Activated naive CD4-positive, alpha-beta T cell treated with anti-CD3 and anti-CD28 coated beads, Interleukin-2, amount 50 U/mL, for 72 hours (primary cell): ENCODE results near the gene MARCKSL1. TPM values are rescaled to one million over a fixed set of nuclear protein-coding genes. Genes with fewer than 3 reads are reported as not detected.
"Not testable (repeated sequence)": the region's sequence is repeated elsewhere in the genome, so short reads cannot be mapped to it uniquely, and the experiment has no call there.

Experiments
- ATAC-seq, 2 donors: fragments of 150-1000 bp; cut with Tn5 transposase; 2 replicates each; pipeline ENCODE4 v1.10.0; 2021; ENCODE audit warnings: mild to moderate bottlenecking in 2 of 2, moderate library complexity in 2 of 2
- DNase-seq, 2 donors: peaks; one replicate each; pipeline ENCODE4 v3.0.0; 2021 to 2022; ENCODE audit warnings: low spot score in 2 of 2
- H3K27ac Mint-ChIP-seq, 2 donors: one replicate each; pipeline ENCODE4 v1.8.0; 2022; ENCODE audit warnings: mild to moderate bottlenecking in 2 of 2, mixed read lengths in 2 of 2
- H3K36me3 Mint-ChIP-seq, 2 donors: one replicate each; pipeline ENCODE4 v1.8.0; 2022; ENCODE audit warnings: mixed read lengths in 2 of 2
- H3K9me3 Mint-ChIP-seq, 2 donors: one replicate each; pipeline ENCODE4 v1.8.0; 2022; ENCODE audit warnings: mixed read lengths in 2 of 2
- total RNA-seq, 2 donors: library from RNA; stranded (reverse); gene quantifications; one replicate each; pipeline ENCODE4 v1.2.3, GENCODE V29; 2022

Gene MARCKSL1
- total RNA-seq, 2 donors from 2014 or later = 10.6 to 47.0 TPM

GRCh38 chr1:32284777-32285176, 51.3 kb downstream of the MARCKSL1 start:
- H3K36me3 Mint-ChIP-seq = peaks cover 14 to 15% of the 10 kb centered on the region in 2 donors
- not testable (repeated sequence) for ATAC-seq, H3K9me3 Mint-ChIP-seq, DNase-seq
- peak overlapping the region in 1 of 2 donors; percentile 55 for H3K27ac Mint-ChIP-seq

Other genes with a start within 250 kb of the MARCKSL1 start
- gene KPNA6, start 228.2 kb downstream of the MARCKSL1 start, total RNA-seq = 100 to 1,000 TPM in 1 of 2 donors, 10 to 100 TPM in 1; 62.0 to 103 TPM
- 10 to 100 TPM; 71.9 to 81.7 TPM for gene TXLNA, start 156.6 kb downstream of the MARCKSL1 start, total RNA-seq
- 10 to 100 TPM; 20.8 to 24.9 TPM for gene CCDC28B, start 135.6 kb downstream of the MARCKSL1 start, total RNA-seq
- 1 to 10 TPM; 4.6 to 7.2 TPM for gene IQCC, start 130.6 kb downstream of the MARCKSL1 start, total RNA-seq
- under 1 TPM in 1 of 2 donors, not detected in 1; 0.16 TPM for gene DCDC2B, start 127.1 kb downstream of the MARCKSL1 start, total RNA-seq
- 10 to 100 TPM in 1 of 2 donors, 1 to 10 TPM in 1; 7.0 to 10.7 TPM for gene TMEM234, start 113.9 kb downstream of the MARCKSL1 start, total RNA-seq
- 100 to 1,000 TPM; 273 to 295 TPM for gene EIF3I, start 113.8 kb downstream of the MARCKSL1 start, total RNA-seq
- 1 to 10 TPM in 1 of 2 donors, under 1 TPM in 1; 0.66 to 1.1 TPM for gene FAM167B, start 89.0 kb downstream of the MARCKSL1 start, total RNA-seq
- 100 to 1,000 TPM; 208 to 284 TPM for gene LCK, start 85.0 kb downstream of the MARCKSL1 start, total RNA-seq
- 100 to 1,000 TPM; 185 to 200 TPM for gene HDAC1, start 44.1 kb downstream of the MARCKSL1 start, total RNA-seq
- 1 to 10 TPM; 6.7 to 9.7 TPM for gene FAM229A, start 26.3 kb upstream of the MARCKSL1 start, total RNA-seq
- 1 to 10 TPM; 1.2 to 1.7 TPM for gene TSSK3, start 26.3 kb upstream of the MARCKSL1 start, total RNA-seq
- gene BSDC1, start 58.2 kb upstream of the MARCKSL1 start, total RNA-seq = 10 to 100 TPM; 41.8 to 53.0 TPM
- gene ZBTB8B, start 128.8 kb upstream of the MARCKSL1 start, total RNA-seq = not detected
- gene ZBTB8A, start 203.2 kb upstream of the MARCKSL1 start, total RNA-seq = under 1 TPM; 0.16 to 0.18 TPM